GM19452 (cell line): ENCODE results near the gene WDR5.

Source experiments
- ATAC-seq: cut with Tn5 transposase; IDR thresholded peaks from one replicate; pipeline ENCODE4 v1.9.1; 2021; ENCODE audit not compliant: unreplicated experiment

The WDR5 gene

DNA sequence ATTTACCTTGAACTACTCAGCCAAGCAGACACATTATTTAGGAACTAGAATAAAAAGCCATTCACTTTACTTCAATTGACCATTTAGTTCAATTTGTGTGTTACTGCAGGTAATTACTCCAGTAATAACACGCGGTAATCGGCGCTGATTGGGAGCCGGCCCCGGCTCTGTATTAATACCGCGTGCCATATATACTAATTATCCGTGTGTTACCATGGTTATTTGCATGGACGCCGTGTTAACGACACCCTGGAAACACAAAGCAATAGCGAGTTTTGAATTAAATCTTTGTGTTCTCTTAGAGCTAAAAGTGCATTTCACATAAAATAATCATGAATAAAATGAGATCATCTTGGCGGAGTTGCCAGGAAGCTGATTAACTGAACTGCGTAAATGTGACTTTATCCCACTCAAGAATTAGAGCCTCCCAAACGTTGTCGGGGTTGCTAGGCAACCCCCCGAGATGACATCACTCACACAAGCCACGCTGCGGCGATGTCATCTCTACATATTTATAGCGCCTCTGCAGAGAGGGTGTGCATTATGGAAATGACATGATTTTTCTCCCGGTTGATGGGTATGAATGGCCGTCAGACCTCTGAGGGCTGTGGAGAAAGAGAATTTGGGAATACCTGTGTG lies 69.9 kb downstream of the WDR5 start:
- no peak for ATAC-seq

DNA sequence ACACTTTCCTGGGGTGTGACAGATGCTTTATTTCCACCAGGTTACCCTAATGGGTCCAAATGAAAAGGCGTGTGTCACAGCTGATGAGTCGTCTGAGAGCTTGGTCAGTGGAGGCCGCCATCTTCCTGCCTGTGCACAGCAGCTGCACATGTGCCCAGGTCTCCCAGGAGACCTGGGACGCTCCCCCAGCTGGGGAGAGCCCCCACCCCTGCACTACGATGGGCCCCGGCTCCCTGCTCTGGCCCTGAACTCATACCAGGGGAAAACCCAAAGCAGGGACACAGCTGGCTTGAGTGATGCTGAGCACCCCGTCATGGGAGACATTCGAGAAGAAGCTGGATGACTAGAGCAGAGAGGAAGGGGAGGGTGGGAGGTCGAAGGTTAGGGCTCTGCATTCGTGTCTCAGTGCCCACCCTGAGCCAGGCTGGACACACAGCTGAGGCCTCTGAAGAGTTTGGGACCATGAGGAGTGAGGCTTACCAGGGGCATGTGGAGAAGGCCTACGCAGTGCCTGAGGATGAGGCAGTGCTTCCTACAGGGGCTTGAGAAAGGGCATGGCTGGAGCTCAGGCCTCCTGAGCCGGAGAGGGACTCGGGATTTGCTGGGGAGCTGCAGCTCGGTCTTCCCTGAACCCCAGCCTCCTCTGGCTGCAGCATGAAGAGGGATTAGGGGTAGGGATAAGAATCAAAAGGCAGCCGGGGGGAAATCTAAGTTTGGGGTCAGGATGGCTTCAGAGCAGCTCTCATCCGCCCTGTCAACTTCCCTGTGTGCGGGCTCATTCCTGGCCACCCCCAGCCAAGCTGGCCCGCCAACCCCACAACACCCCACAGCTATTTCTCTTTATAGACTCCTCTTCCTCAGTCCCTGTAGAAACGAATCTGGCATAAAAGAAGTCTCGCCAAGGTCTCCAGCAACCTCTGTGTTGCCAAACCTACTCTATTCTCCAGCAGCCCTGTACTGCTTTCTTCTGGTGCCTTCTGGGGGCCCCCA lies 70.7 kb downstream of the WDR5 start:
- no peak for ATAC-seq

- no peak for ATAC-seq
Observed at GRCh38 chr9:134208310-134208841, 72.5 kb downstream of the WDR5 start.

GRCh38 chr9:134208981-134209725 lies 73.3 kb downstream of the WDR5 start:
- no peak for ATAC-seq
